Activated effector memory CD4-positive, alpha-beta T cell treated with anti-CD3 and anti-CD28 coated beads, Interleukin-2, amount 50 U/mL, for 16 hours (primary cell): ENCODE measurements around the gene TRPC4.
"Not testable (repeated sequence)": the region's sequence is repeated elsewhere in the genome, so short reads cannot be mapped to it uniquely, and the experiment has no call there.

Source experiments
- DNase-seq: peaks from one replicate; pipeline ENCODE4 v3.0.0-alpha.2; 2020

TRPC4 gene

DNA sequence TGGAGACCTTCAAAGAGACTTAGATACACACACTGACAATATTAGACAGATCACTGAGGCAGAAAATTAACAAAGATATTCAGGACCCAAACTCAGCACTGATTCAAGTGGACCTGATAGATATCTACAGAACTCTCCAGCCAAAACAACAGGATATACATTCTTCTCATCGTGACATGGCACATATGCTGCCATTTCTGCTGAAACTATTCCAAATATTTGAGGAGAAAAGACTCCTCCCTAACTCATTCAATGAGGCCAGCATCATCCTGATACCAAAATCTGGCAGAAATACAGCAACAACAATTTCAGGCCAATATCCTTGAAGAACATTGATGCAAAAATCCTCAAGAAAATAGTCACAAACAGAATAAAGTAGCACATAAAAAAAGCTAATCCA lies 53.3 kb downstream of the TRPC4 start:
- DNase-seq: no peak

DNA sequence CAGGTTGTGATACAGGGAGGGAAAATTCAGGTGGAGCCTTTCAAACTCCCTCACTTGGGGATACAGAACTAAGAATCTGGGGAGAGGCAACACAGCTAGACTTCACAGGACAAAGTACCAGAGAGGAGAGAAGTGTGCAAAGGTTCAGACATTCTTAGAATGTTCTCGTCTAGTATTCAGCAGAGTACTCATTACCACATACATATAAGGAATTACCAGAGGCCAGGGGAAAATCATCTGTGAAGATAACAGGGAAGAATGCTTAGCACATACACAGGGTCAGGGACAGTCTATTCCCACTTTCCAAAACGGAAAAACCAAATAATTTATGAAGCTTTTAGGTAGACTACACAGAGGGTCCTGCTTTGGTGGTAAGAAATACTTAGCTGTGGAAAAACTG lies 58.1 kb downstream of the TRPC4 start:
- DNase-seq: no peak

DNA sequence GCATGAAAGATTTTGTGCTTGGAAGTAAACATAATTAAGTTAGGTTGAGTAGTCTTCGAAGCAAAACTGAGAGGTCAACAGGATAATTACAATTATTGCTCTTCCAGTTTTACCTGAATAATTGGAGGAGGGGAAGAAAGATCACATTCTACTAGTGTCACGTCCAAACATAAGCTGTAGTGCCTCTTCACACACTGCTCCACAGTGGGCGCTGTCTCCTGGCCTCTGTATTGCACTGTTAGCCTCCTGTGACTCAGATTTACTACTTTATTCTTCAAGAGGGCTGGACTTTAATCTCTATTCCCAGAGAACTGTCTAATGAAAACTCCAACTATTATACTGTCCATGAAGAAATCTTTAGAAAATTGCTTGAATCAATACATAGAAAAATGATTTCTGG lies 62.9 kb downstream of the TRPC4 start:
- no peak for DNase-seq

DNA sequence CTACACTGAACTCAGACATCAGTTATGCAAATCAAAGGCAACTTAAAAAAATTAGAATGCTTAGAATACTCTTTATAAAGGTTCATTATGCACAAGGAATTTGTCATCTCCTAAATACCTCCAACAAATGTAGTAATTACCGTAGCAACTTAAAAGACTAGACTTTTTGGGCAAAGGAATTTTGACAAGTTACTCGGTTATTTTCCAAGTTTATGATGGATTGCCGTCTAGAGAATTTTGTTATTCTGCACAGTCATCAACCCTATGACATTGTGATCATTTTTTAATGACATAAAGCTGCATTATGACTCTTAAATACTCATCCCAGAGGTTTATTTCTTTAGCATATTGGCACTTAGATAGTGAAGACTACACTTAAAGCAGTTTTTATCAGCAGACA lies 71.9 kb downstream of the TRPC4 start:
- no peak for DNase-seq

DNA sequence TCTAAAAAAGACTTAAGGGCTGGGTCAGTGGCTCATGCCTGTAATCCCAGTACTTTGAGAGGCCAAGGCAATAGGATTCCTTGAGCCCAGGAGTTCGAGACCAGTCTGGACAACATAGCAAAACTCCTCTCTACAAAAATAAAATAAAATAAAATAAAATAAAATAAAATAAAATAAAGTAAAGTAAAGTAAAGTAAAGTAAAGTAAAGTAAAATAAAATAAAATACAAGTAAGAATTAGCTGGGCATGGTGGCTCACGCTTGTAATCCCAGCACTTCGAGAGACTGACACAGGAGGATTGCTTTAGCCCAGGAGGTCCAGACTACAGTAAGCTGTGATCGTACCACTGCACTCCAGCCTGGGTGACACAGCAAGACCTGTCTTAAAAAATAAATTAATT lies 72.8 kb downstream of the TRPC4 start:
- not testable (repeated sequence) for DNase-seq

DNA sequence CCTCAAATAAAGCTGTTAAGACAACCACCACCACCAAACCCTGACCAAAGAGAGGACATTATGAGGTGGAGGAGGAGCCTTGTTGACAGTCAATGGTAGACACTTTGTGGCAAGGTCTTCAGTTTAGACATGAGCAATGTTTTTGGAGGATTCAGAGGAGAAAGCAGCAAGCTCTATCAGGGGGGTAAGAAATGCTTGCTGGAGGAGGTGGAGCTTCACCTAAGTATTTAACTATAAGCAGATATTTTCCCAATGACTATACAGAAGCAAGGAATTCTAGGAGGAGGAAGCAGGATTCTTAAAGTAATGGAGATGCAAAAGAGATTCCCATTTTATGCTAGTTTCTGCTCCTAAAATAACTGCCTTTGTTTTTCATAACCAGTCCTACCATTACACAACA lies 74.2 kb downstream of the TRPC4 start:
- no peak for DNase-seq

DNA sequence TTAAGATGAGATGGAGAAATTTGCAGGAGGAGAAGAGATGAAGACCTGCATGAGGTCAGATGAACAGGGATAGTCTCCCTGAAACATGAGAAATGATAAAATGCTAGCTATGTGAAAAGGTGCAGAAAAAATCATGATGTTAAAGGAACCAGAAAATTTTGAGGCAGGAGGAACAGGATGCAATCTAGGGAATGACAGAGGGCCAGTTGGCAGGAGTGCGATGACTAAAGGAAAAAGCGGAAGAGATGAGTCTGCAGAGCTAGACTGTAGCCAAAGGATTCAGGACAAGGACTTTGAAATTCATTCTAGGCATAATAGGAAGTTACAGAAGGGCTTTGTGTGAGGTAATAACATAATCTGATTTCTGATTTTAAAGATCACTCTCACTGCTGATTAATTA lies 77.9 kb downstream of the TRPC4 start:
- DNase-seq: no peak

DNA sequence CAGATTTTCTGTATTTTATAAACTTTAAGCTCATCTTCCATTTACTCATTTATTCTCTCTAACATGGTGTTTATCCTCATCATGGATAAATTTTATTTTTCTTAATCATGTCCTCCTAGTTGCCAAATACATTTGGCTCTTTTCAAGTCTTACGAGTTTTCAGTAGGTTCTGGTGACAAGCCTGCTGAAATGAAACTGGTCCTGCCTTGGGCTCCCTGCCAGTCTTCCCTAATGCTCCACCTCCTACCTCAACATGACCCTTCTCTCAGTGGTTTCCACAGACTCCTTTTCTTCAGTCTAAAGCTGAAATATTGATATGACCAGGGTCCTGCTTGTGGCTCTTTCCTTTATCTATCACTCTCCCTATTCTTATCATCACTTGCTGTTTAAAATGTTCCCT lies 81.2 kb downstream of the TRPC4 start:
- DNase-seq: no peak

DNA sequence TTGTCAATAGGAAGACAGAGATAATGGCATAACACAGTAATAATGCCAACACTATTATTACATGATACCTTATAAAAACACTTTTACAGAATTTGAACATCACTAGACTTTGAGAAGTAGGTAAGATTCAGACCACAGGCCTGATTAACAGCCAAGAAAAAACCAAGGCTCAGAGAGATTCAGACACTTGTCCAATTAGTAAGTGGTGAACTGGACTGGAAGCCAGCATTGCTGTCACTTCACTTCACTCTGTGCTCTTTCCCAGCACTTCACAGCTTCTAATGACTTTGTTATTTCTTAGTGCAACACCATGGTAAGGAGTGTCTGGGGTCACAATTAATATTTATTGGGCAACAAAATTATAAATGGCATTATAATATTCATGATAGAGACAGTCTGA lies 91.9 kb downstream of the TRPC4 start:
- no peak for DNase-seq

DNA sequence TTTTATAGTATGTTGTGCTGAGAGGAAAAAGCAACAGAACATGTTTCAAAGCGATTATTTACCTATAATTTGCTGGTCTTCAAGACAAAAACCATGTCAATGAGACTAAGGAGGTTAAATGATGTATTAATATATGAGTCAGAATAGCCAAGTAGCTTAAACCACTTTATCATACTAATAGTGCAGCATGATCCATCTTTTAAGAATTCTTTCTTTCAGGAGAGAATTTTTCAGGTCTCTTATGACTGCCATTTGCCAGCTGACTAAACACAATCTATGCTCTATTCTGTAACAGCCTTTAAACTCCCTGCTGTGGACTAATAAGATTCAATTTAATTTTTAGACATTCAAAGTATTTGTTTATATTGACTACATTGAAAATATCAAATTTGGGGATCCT lies 93.7 kb downstream of the TRPC4 start:
- DNase-seq: no peak

DNA sequence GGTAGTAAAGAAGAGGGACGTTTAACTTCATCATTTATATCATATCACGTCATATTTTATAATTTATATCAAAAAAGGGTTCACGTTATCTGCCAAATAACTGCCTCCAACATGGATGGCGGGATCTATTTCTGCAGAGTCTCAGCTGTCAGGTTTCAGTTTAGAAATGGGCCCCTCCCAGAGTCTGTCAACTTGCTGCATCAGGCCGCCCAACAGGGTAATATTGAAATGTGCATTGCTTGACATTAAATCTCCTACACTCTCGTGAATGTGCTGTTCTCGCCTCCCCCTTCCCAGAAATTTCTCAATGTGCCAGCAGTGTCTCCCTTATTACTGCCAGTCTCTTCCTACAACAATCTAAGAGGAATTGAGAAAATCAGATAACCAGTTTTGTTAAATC lies 96.9 kb downstream of the TRPC4 start:
- DNase-seq: no peak

DNA sequence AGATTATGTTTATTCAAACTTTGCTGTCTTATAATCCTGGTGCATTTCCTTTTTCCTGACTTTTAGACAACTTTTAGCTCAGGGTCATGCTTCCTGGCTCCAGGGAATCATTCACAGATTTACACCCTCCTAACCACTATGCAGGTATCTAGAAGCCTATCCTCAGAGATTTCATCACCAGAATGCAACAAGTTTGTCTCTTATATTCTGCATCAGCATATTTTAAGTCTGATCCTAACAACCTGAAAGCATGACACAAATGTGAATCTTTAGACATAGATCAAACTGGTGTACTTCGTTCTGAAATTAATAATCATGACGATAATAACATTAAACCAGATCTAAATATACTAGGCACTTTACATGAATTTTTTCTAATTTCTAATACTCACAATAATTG lies 100.0 kb downstream of the TRPC4 start:
- no peak for DNase-seq

DNA sequence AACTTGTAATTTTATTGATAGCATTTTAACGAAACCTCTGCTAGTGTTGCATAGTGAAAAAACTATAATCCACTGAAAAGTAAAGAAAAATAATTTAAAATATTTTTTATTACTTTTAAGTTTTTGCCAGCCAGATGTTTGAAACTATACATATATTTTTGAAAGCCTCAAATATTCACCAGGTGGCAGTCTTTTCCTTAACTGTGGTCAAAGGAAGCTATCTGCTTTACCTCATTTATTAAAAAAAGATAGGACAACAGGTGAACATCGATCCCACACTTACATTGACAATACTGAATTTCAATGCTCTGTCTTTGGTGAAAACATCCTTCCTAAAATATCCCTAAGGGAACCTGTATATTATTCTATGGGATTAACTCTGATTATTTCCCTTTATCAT lies 100.5 kb downstream of the TRPC4 start:
- DNase-seq: no peak

DNA sequence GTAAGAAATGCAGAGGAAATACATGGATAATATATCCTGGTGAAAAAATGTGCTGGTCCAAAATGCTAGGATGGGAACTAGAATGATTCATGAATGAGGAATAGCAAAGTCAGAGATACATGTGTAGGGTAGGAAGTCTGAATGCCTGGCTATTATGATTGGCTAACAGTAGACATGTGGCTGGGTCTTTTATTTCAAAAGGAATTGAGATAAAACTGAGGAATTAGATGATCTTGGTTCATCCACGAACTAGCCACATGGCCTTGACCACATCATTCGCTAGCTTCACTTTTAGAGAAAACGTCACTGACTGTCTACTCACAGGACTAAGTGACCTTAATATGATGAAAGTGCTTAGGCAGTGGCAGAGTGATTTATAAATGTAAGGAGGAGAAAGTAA lies 103.1 kb downstream of the TRPC4 start:
- no peak for DNase-seq

DNA sequence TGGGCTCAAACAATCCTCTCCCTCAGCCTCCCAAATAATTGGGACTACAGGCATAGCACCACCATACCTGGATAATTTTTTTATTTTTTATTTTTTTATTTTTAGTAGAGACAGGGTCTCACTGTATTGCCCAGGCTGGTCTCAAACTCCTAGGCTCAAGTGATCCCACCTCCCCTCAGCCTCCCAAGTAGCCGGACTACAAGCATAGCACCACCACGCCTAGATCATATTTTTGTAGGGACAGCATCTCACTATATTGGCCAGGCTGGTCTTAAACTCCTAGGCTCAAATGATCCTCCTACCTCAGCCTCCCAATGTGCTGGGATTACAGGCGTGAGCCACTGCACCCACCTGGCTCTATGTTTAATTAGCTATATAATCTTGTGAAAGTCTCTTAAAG lies 114.2 kb downstream of the TRPC4 start:
- DNase-seq: no peak

DNA sequence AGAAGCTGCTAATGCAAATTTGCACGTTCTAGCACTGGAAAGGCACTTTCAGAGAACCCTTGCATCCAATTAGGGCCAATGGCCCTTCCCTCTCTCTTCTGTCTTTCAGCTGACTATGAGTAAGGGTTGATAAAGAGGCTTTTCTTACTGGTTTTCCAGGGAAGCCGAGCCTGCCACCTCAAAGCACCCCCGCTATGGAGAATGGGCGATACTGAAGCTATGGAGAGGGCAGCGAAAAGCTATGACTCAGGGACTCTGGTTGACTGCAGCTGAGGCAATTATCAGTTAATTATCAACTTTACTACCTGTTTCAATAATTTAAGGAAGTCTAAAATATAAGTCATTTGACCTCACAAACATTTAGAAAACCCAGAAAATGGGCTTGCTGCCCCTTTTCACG lies 115.8 kb downstream of the TRPC4 start:
- no peak for DNase-seq

DNA sequence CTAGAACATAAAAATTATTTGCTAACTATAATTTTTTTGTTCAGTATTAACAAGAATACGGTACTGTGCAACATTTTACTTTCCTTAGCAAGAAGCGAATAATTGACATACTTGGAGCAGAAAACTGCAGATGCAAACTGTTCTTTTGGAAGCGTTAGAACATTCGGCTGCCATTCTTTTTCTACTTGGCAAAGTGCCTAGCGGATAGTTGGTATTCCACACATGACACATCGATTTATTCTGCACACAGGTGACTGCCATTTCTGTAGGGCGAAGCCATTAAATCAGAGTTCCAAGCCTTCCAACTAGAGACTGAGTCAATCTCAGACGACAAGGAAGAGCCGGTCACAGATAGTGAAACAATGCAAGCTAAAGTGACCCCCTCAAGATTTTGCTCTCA lies 117.4 kb downstream of the TRPC4 start:
- no peak for DNase-seq

DNA sequence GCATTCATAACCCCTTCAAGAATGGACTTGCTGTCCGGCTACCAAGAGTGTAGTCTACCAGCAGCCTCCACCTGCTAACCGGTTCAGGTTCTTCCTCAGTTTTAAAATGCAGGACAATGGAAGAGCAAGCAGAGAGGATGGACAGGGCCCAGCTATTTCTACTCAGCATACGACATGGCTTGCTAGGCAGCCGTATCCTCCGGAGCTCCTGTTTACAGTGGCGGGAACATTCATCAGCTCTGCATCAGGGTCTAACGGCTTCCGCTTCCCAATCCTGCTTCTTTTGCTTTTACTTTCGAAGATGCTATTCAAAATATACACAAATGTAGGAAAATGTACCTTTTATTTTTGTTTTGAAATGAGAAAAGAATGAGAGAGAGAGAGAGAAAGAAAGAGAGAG lies 118.5 kb downstream of the TRPC4 start:
- DNase-seq: no peak

DNA sequence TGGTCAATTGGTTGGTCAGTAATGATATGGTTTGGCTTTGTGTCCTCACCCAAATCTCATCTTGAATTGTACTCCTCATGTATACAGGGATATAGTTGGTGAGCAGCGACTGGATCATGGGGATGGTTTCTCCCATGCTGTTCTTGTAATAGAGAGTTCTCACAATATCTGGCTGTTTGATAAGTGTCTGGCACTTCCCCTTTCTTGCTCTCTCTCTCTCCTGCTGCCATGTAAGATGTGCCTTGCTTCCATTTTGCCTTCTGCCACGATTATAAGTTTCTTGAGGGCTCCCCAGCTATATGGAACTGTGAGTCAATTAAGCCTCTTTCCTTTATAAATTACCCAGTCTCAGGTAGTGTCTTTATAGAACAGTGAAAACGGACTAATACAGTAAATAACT lies 120.7 kb downstream of the TRPC4 start:
- DNase-seq: no peak

DNA sequence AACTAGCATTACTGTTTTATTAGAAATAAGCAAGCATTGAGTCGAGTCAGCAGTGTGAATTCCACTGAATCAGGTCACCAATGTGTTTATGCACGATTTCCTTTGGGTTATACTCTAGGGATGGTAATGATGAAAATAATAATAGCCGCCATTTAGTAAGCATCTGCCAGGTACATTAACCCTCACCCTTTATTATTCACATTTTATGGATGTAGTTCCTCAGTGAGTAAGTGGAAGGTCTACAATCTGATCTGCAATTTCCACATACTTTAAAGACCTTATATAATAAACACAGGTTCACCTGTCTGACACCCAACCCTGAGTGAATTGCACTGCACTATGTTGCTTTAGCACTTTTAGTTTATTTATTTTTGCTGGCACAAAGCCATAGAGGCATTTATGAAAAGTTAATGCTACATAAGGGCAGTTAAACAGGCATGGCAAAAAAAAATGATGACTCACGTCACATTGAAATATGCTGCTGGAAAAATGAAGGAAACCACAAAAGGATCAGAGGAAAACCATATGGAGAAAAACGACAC lies 122.4 kb downstream of the TRPC4 start:
- no peak for DNase-seq

DNA sequence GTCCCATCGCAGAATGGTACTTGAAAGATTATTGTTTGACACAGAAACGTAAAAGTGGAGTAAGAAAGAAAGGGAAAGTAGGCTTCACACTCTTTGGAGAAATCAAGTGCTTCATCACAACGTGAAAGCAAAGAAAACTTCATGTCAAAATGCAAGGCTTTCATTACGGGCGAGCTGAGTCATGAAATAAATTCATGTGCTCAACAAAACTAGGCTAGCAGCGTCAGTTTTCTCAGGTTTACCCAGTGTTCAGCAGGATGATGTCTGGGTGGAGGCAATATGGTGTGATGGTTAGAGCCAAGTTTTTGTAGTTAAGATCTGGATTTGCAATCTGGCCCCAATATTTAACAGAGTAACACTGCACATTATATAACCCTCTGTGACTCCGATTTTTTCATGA lies 128.0 kb downstream of the TRPC4 start:
- DNase-seq: no peak

DNA sequence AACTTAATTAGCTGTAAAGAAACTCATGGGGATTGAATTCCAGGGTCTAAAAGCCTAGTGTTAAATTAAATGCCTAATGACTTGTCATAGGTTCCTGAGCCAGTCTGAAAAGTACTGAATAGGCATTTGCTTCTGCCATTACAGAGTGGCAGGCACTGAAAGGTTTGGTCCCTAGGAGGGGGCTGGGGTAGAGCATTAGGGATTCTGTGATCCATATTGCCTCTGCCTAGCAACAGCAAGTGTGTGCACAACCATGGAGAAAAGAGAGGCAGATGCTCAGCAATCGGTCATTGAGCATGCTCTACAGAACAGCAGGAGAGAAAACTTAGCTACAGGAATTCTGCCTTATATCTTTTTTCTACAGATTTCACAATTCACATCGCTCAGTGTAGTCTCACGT lies 133.5 kb downstream of the TRPC4 start:
- DNase-seq: no peak

DNA sequence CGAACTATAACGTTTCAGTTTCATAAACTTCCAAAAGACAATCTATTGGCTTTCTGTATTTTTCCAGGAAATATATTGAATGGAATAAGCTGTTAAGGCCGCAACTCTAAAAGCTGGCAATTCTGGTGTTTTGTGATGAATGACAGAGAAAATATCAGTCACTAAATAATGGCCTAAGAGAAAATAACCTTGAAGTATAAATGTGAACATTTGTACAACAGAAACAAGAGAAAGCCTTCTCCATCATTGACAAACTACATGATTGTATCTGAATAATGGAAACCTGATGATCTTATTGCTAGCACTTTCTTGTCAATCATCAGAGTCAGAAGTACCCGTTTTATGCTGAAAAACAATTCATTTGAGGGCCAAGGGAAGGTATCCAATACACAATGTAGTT lies 134.3 kb downstream of the TRPC4 start:
- DNase-seq: no peak

DNA sequence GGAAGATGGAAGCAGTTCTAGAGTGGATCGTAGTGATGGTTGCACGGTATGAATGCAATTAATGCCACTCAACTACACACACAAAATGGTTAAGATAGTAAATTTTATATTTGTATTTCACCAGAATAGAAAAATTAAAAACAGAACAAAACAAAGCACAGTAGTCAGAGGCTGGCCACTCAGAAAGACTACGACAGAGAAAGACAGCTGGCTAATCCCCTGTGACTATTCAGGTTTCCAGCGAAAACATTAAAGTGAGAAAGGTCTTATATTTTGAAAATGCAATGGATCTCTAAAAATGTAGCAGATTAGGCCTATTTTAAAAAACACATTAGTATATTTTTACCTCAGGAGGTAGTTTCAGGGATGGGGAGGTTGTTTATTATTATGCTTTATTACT lies 139.7 kb downstream of the TRPC4 start:
- DNase-seq: no peak

DNA sequence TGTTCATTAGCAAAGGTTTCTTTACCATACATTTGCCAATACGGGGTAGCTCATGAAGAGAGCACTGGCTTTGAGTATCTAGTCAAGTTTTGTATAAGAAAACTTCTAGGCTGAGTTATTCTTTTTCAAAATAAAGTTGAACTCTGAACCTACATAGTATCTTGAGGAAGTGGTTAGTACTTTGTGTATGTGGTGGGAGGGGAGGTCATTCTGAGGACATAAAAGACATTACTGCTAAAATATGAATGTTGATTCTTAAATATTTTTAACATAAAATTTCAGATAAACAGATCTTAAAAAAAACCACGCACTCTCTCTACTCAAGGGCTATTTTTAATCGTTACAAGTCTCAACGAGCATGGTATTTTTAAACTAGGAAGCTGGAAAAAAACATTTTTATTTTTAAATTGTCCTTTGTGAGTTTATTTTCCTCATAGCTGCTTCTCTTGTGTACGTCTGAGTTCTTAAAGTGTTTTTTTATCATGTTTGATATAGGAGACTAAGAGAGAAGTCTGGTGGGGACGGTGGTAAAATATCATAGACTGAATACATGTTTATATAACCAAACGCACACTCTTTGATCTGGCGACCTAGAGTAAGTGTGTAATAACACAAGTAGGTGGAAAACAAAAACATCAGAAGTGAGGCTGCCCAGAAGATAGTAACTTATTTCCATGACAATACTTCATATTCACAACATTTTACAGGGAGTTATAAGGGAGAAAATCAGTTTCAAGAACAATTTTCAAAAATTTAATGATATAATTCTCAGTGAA lies 153.0 kb downstream of the TRPC4 start:
- no peak for DNase-seq
